Muscle of arm (tissue), 12 donors: ENCODE data around the gene FAM216B. TPM values are rescaled to one million over a fixed set of nuclear protein-coding genes. Genes with fewer than 3 reads are reported as not detected.
"Not testable (repeated sequence)": the region's sequence is repeated elsewhere in the genome, so short reads cannot be mapped to it uniquely, and the experiment has no call there.

ENCODE experiments used
- DNase-seq: peaks from one replicate; pipeline ENCODE4 v3.0.0-alpha.2; 2013
- polyA plus RNA-seq, 12 donors: library from polyadenylated mRNA; unstranded; fragments of 120-200 nt; gene quantifications; one replicate each; pipeline ENCODE4 v1.2.1, GENCODE V29; 2013; ENCODE audit not compliant: insufficient read length in 12 of 12

FAM216B gene
- polyA plus RNA-seq, 12 donors = 0.05 to 0.11 (median 0.08) TPM; not detected in 6

- DNase-seq = no peak
Observed at GRCh38 chr13:42780044-42780443, 1.3 kb upstream of the FAM216B start.

- no peak for DNase-seq
Observed at GRCh38 chr13:42786715-42787114, 5.3 kb downstream of the FAM216B start.

DNA sequence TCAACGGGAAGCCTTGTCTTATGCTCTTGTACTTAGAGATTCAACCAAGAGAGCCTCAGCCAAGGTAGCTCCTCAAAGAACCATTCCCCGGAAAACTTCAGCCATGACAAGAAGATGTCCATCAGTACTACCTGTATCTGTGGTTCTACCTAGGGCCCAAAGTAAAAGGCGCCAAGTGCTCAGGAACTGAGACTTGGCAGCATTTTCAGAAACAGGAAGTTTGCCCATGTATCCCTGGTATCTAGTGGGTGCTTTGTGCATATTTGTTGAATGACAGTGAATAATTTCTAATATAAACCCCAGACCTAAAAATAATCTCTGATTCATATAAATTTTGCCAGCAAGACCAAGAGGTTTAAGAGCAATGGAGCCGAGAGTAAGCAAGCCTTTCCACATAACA, 7.2 kb downstream of the FAM216B start:
- no peak for DNase-seq

- DNase-seq = no peak
Observed at GRCh38 chr13:42792154-42792553, 10.8 kb downstream of the FAM216B start.

DNA sequence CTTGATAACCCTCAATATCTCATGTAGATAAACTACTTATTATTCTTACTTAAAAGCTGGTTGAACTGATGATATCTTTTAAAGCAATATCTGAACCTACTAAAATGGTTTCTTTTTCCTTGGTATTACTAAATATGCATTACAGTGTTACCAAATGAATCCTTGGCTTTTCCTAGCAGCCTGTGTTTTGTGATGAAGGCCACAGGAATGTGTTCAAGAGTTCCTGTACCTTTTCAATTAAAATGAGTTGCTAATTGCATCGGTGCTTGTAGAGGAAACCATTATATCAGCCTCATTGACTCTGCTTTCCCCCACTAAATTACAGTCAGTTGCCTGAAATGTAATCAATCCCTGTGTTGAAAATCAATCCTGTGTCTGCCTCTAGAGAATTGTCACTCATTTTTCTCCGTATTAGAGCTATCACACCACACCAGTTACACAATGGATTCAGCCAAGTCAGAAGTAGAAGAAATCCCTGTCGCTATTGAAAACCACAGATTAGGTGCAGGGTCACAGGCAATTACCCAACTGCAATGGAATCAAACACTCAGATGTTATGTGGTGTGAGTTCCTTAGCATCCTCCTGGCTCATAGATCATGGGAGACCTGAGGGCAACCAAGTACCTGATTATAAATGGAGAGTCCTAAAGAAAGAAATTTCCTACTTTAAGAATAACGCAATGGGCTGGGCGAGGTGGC, 13.3 kb downstream of the FAM216B start:
- DNase-seq = no peak

DNA sequence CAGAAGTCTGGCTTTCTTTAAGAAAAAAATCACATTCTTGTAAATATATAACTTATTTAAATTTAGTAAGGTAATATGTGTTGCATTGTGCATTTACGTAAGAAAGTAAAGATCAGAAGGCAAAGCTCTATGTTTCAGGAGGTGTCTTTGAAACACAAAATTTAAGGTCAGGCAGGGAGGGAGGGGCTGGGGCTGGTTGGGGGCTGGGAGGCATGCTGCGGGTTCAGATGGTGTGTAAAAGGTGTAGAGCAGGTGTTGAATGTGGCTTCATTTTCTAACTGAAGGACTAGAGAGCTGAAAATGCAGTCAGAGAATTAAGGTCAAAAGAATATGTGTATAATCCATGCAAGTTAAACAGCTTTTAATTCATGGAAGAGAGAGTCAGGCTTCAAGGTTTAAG, 14.3 kb downstream of the FAM216B start:
- no peak for DNase-seq

DNA sequence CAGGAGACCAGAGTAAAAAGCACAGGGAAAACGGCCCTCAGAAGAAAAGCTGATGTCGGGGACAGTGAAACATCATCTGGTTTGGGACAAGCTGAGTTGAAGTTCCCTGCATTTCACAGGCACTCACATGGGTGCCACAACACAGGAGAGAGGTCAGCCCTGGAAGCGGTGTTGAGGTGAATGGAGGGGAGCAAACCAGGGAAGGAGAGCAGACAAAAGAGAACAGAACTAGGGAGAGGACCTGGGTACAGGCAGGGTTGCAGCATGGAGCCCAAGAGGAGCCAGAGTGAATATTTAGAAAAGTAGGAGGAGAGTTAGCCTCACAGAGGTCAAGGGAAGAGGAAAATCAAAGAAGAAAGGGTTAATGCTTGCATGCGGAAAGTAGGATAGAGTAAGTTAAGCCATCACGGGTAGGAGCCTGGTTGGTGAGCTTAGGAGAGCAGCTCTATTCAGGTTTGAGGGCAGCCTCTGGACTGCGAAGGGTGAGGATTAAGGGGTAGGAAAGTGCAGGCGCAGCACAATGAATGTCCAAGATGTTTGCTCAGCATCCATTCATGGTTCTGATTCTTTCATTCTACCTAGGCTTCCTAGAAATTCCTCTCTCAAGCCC, 15.5 kb downstream of the FAM216B start:
- no peak for DNase-seq

GRCh38 chr13:42798118-42798517, 16.7 kb downstream of the FAM216B start:
- no peak for DNase-seq

- no peak for DNase-seq
Observed at GRCh38 chr13:42800109-42800643, 18.8 kb downstream of the FAM216B start.

GRCh38 chr13:42803563-42804204, 22.3 kb downstream of the FAM216B start:
- no peak for DNase-seq

DNA sequence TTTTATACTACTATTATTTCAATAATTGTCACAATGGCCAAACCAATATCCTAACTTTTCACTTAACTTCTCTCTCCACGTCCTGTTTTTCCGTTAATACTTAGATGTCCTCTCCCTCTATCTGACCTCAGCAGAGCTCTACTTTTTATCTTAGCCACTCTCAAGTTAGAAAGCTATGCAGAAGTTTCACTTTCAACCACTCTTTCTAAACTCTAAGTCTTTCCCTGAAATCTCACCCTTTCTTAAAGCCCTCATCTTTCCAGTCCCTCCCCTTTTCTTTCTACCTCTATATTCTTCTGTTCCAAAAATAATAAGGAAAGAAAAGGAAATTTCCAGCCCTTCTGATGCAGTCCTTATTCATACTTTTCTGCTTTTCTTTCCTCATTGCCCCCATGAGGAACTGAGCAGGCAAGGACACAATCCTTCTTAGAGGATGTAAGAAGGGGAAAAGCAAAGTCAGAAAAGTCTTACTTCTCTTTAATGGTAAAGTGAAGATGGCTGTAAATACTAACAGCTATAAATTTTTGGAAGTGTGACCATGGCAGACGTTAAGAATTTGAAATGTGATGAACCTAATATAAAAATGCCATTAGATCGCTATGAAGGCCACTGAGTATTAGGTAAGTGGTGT, 23.0 kb downstream of the FAM216B start:
- DNase-seq = no peak

- no peak for DNase-seq
Observed at GRCh38 chr13:42807241-42807640, 25.9 kb downstream of the FAM216B start.

DNA sequence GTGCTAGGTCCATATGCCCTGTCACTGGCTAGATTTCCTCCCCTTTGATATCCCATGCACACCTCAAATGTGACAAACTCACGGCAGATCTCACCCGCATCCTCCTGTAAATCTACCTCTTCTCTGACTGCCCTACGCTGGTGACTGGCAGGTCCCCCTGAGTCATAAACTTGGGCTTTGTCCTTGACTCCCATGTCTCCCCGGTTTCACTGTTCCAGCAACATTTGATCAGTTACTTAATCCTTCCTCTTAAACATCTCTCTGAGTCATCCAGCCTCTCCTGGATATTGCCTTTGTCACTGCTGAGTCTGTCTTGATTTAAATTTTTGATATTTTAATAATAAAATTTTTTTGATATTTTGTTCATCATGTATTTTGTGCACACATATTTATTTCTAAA, 26.5 kb downstream of the FAM216B start:
- DNase-seq = no peak

- no peak for DNase-seq
Observed at GRCh38 chr13:42808341-42808940, 27.1 kb downstream of the FAM216B start.

GRCh38 chr13:42812316-42812715, 30.9 kb downstream of the FAM216B start:
- no peak for DNase-seq

DNA sequence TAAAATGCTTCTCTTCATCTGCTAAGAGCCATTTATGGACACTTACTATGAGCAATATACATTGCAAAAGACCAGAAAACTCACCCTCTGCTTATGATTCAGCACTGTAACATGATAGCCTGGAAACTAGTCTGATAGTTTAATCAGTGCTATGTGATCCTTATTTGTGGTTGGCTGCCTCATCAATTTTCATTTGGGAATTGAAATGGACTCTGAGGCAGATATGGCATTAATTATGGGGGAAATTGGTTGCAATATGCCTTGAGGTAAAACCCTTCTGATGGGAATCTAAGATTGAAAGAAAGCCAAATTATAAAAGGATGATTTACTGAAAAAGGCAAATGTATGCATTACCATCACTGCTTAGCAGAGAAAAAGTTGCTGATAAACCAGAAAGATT, 33.5 kb downstream of the FAM216B start:
- DNase-seq = no peak

DNA sequence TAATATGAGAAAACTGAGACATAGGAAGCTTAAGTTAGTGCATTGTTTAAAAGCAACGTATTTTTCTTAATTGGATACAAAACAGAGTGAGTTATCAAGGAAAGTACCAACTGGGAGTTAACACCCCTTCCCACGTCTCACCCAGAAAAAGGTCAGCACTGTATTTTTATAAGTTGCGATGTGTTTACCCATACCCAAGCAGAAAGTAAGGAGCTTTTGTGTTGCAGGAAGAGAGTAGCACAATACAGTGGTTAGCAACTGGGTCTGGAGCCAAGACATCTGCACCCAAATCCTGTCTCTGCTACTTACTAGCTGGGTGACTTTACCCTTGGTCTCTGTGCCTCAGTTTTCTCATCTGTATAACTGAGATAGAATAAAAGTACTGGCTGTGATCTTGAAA, 34.3 kb downstream of the FAM216B start:
- no peak for DNase-seq

DNA sequence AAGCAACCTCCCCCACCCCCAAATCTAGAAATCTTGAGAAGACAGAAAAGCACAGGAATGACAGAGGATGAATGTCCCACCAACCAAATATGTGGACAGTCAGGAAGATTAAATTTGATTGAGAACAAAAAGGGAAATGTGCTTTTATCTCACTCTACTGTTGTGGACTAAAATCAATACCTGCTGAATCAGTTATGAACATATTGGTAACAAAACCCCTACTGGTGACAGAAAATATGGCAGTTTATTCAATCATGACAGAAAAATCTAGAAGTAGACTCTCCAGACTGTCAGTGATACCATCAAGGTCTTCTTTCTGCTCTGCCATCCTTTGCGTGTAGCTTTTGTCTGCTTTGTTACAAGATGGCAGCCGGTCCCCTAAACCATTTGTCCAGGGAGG, 35.2 kb downstream of the FAM216B start:
- DNase-seq = no peak

- DNase-seq = not testable (repeated sequence)
Observed at GRCh38 chr13:42819687-42820086, 38.3 kb downstream of the FAM216B start.

GRCh38 chr13:42820451-42820850, 39.1 kb downstream of the FAM216B start:
- no peak for DNase-seq

DNA sequence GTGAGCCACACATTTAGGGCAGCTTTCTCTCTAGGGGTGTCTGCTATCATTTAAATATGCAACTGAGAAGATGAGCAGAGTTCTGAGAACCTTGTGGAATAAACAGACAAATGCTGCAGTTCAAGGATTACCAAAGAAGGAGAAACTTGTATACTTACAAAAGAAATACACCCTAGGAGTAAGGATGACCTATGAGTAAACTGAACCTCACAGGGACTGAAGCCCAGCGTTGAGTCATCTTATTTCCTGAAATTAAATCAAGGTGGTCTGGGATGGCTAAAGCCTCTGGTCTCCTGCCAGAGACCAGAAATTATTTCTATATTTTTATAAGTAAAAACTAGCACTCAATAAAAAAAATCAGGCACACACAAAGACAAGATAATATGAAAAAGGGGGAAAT, 40.1 kb downstream of the FAM216B start:
- no peak for DNase-seq
